Measurements from ENCODE around the gene OTOP3. TPM values are rescaled to one million over a fixed set of nuclear protein-coding genes. Genes with fewer than 3 reads are reported as not detected.
"Not testable (repeated sequence)": the region's sequence is repeated elsewhere in the genome, so short reads cannot be mapped to it uniquely, and the experiment has no call there.

The OTOP3 gene
- total RNA-seq, 1 donor from 2014 or later, result not detected

DNA sequence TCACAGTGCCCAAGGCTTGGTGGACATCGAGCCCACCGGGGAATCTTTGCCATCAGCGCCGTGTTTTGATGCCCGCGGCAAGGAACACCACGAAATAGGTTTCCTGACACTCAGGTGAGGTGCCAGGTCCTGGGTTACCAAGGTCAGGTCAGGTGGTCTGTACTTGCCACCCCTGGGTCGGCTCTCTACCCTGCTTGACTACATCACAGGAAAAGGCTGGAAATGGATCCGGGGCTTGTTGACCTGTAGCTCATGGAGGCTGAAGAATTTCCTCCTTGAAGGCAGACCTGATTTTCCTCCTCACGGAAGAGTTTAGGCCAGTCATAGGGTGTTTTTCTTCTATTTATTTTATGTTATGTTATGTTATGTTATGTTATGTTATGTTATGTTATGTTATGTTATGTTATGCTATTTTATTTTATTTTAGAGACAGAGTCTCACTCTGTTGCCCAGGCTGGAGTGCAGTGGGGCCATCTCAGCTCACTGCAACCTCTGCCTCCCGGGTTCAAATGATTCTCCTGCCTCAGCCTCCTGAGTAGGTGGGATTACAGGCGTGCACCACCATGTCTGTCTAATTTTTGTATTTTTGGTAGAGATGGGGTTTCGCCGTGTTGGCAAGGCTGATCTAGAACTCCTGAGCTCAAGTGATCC, 47.1 kb downstream of the OTOP3 start:
- DNase-seq (ENCODE audit: low read depth in 2 of 2), result not testable (repeated sequence)

DNA sequence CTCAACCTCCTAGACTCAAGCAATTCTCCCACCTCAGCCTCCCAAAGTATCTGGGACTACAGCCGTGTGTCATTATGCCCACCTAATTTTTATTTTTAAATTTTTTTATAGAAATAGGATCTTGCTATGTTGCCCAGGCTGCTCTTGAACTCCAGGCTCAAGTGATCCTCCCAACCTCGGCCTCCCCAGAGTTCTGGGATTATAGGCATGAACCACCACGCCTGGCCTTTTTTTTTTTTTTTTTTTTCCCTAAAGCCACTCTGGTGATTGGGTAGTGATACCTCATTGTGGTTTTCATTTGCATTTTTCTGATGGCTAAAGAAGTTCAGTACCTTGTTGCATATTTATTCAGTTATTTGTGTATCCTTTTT, 50.5 kb downstream of the OTOP3 start:
- DNase-seq (ENCODE audit: low read depth in 2 of 2), result no peak

DNA sequence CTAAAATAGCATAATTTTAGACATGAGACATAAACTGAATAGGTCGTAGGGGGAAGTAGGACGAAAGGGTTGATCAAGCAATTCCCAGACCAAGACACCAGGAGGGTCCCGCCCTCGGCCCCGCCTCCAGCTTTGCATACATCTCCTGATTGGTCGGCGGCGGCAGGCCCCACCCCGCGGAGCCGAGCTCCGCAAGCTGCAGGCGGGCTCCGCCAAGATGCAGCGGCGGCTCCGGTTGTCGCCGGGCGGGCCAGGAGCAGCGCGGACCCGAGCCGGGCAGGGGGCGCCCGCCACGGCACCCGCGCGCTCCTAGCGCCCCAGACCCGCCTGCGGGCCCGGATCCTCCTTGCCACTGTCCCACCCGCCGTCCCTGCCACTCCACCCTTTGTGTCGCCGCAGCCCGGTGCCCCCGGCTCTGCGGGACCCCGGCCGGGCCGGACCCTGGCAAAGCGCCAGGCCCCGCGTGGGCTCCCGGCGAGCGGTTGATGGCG, 51.8 kb downstream of the OTOP3 start, which contains the start of gene CDR2L:
Gene CDR2L (plus strand): TSS at position 215 of the 491 bp plus-strand sequence. CDS start 412 bp downstream, outside the sequence.
- peak; percentile 86 to 94 for DNase-seq (ENCODE audit: low read depth in 2 of 2)

DNA sequence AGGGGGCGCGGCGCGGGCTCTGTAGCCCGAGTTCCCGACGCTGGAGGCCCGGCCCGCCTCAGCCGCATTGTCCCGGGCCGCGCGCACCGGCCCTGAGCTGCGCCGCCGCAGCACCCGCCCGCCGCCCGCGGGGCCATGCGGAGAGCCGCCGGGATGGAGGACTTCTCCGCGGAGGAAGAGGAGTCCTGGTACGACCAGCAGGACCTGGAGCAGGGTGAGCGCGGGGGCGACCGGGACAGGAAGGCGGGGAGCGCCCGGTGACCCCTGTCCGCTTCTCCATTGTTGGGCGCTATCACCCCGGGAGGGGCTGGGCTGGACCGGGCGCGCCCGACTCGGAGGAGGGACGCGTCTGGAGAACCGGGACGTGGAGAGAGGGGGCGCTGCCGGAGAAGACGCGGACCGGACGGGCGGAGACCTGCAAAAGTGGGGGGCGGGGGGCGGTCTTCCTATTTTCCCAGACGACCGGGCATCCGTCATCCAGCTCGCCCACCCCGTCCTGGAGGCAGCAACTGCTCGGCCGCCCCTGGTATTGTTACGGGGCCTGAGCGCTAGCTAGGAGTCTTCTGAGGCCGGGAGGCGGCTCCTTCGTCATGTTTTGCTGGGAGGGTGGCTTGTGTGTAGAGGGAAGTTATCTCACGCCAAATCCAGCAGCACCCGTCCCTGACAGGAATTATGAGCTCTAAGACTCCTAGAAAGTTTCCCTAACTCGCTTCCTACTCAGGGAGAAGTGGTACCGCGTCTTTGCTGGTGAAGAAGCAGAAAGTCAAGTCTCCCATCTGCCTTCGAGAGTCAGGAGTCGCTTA, 52.4 kb downstream of the OTOP3 start:
- peak; percentile 38 to 87 for DNase-seq (ENCODE audit: low read depth in 2 of 2)

DNA sequence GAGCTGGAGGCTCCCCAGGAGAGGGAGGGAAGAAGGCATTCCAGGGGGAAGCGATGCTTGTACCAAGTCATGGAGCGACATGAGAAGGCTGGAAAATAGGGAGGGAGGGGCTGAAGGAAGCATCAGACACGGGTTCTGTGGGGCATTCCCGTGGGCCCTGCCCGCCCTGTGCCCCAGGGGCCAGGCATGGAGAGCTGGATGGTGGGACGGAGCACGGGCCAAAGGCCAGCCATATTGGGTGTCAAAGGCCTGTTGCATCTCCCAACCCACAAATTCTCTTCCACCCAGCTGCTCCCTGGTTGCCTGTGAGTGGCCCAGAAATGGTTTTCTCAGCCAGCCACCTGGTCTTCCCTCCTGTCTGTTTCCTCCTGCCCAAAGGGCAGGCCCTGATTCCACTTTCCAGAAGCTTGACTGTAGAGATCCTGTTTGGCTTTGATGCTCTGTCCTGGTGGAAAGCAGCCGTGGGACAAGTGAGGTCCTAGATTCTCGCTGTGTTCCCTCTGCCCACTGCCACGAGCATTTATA, 54.9 kb downstream of the OTOP3 start:
- no peak for DNase-seq (ENCODE audit: low read depth in 2 of 2)

DNA sequence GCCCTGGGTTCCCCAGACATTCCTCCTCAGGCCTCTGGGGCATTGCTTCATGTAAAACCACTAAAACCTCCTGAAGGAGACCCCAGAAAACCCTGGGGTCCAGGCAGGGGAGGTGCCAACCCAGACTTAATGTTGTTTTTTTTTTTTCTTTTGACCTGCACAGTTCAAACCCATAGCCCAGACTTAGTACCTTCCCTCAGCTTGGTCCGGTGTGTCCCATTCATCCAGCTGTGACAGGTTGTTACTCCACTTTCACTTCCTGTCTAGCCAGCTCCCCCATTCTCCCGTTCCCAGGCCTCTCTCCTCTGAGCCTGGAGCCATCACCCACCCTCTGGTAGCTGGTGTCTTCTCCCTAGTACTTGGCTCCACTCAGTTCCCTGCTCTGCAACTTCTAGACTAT, 56.5 kb downstream of the OTOP3 start:
- DNase-seq (ENCODE audit: low read depth in 2 of 2), result no peak

DNA sequence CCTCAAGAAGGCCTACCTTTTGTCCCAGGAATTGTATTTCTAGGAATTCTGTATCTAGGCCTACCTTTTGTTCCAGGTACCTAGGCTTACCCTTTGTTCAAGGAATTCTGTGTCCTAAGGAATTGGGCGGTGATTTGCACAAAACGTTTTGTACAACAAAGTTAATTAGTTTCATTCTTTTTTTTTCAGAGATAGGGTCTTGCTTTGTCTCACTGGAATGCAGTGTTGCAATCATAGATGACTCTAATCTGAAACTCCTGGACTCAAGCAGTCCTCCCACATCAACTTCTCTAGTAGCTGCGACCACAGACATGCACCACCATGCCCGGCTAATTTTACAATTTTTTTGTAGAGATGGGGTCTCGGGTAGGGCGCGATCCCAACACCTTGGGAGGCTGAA, 58.7 kb downstream of the OTOP3 start:
- no peak for DNase-seq (ENCODE audit: low read depth in 2 of 2)

DNA sequence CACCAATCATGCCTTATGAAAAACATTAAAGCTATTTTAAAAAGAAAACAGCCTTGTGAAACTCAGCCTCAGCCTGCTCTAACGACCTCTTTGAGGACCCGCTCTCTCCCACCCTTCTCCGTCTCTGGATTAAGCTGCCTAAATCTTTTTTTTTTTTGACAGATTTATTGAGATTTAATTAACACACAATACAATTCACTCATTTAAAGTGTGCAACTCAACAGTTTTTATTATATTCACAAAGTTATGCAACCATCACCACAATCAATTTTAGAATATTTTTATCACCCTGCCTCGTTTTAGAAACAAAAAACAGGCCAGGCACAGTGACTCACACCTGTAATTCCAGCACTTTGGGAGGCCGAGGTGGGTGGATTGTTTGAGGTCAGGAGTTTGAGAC, 60.1 kb downstream of the OTOP3 start:
- DNase-seq (ENCODE audit: low read depth in 2 of 2), result no peak

DNA sequence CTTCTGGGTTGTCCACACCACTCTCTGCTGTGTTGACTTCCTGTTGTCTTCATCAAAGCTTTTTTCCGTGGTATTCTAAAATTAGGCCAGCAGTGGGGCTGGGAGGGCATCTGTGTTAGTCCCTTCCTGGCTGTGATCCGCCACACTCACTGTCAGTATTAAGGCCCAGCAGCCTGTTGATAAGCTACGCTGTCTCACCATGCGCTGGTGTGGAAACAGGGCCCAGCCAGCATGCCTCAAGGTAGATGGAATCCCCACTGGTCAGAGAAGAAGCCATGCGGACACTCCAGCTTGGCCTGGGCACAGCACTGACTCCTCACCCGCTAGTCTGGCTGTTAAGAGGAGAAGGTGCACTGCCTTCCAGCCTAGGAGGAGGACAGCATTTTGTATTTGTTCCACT, 63.1 kb downstream of the OTOP3 start:
- peak in 1 of 2 donors; percentile 64 for DNase-seq (ENCODE audit: low read depth in 2 of 2)

DNA sequence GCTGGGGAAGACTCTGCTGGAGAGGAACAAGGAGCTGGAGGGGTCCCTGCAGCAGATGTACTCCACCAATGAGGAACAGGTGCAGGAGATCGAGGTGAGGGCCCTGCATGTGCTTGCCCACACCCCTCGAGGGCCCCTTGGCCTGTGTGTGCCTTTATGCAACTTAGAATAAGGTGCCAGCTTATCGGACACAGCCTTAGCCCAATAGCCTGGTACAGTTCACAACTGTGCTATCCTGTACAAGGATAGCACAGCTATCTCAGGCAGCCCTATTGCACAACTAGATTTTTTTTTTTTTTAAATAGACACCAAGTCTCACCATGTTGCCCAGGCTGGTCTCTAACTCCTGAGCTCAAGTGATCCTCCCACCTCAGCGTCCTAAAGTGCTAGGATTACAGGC, 63.8 kb downstream of the OTOP3 start:
- no peak for DNase-seq (ENCODE audit: low read depth in 2 of 2)

Other genes with a start within 250 kb of the OTOP3 start
- gene CD300LF, start 223.0 kb upstream of the OTOP3 start, total RNA-seq, result not detected in 2 replicates
- gene RAB37, start 198.6 kb upstream of the OTOP3 start, total RNA-seq, result 0.20 and 0.22 TPM in 2 replicates
- gene NHERF1, start 187.3 kb upstream of the OTOP3 start, total RNA-seq, result 4.4 and 4.6 TPM in 2 replicates
- 15.5 and 20.0 TPM in 2 replicates for gene NAT9, start 159.6 kb upstream of the OTOP3 start, total RNA-seq
- under 0.01 TPM in 2 replicates for gene GRIN2C, start 76.0 kb upstream of the OTOP3 start, total RNA-seq
- 12.9 and 41.2 TPM in 2 replicates for gene FDXR, start 62.9 kb upstream of the OTOP3 start, total RNA-seq
- not detected in 2 replicates for gene FADS6, start 42.3 kb upstream of the OTOP3 start, total RNA-seq
- gene USH1G, start 12.6 kb upstream of the OTOP3 start, total RNA-seq, result not detected in 2 replicates
- not detected in 2 replicates for gene OTOP2, start 11.6 kb upstream of the OTOP3 start, total RNA-seq
- 21.4 and 44.8 TPM in 2 replicates for gene HID1, start 36.9 kb downstream of the OTOP3 start, total RNA-seq
- 5.0 and 5.7 TPM in 2 replicates for gene CDR2L, start 51.7 kb downstream of the OTOP3 start, total RNA-seq
- 17.9 and 19.4 TPM in 2 replicates for gene MRPL58, start 76.8 kb downstream of the OTOP3 start, total RNA-seq
- gene ATP5PD, start 111.1 kb downstream of the OTOP3 start, total RNA-seq, result 156 and 219 TPM in 2 replicates
- gene KCTD2, start 111.3 kb downstream of the OTOP3 start, total RNA-seq, result 9.2 and 11.9 TPM in 2 replicates
- 2.0 and 3.9 TPM in 2 replicates for gene SLC16A5, start 152.1 kb downstream of the OTOP3 start, total RNA-seq
- 2.4 and 2.8 TPM in 2 replicates for gene ARMC7, start 174.1 kb downstream of the OTOP3 start, total RNA-seq
- 34.7 and 38.7 TPM in 2 replicates for gene NT5C, start 195.8 kb downstream of the OTOP3 start, total RNA-seq
- gene JPT1, start 218.6 kb downstream of the OTOP3 start, total RNA-seq, result 72.4 and 119 TPM in 2 replicates
- 89.4 and 100 TPM in 2 replicates for gene SUMO2, start 247.1 kb downstream of the OTOP3 start, total RNA-seq

Measured in lung microvascular endothelial cell (primary cell).